WTC11 (cell line): ENCODE measurements around the gene BOD1L1. TPM values are rescaled to one million over a fixed set of nuclear protein-coding genes. Genes with fewer than 3 reads are reported as not detected.

Source experiments
- ATAC-seq: fragments of 200-7000 bp; cut with Tn5 transposase; 2 replicates; pipeline ENCODE4 v1.10.0; 2021; ENCODE audit warnings: mild to moderate bottlenecking, moderate library complexity
- CTCF ChIA-PET: fragments of 300-600 bp; sonication (Branson Sonifier 250); formaldehyde crosslinking; loops from one replicate; lab custom pipeline; 2021; ENCODE audit warnings: antibody characterized with exemption; lab: Charles Lee
- POLR2A ChIA-PET: fragments of 350-600 bp; sonication (Branson Sonifier 250); formaldehyde crosslinking; loops from one replicate; lab custom pipeline; 2021; ENCODE audit warnings: antibody characterized with exemption; lab: Charles Lee
- DNase-seq: peaks from one replicate; pipeline ENCODE4 v3.0.0; 2021; ENCODE audit warnings: low spot score
- H3K27ac Mint-ChIP-seq: 2 replicates; pipeline ENCODE4 v1.8.0; 2021; ENCODE audit warnings: mixed read lengths
- H3K27me3 Mint-ChIP-seq: 2 replicates; pipeline ENCODE4 v1.8.0; 2021; ENCODE audit warnings: low read depth, mild to moderate bottlenecking, moderate library complexity, mixed read lengths
- H3K36me3 Mint-ChIP-seq: 2 replicates; pipeline ENCODE4 v1.8.0; 2021; ENCODE audit warnings: mixed read lengths
- H3K4me1 Mint-ChIP-seq: 2 replicates; pipeline ENCODE4 v1.8.0; 2022; ENCODE audit warnings: mixed read lengths
- H3K4me3 Mint-ChIP-seq: 2 replicates; pipeline ENCODE4 v1.8.0; 2021; ENCODE audit warnings: mild to moderate bottlenecking, moderate library complexity, mixed read lengths
- H3K9me3 Mint-ChIP-seq: 2 replicates; pipeline ENCODE4 v1.8.0; 2021; ENCODE audit warnings: mixed read lengths
- ATF6 ChIP-seq: sonication (generic); formaldehyde crosslinking; IDR thresholded peaks from 2 replicates; pipeline ENCODE4 v1.8.1; 2023; ENCODE audit warnings: mild to moderate bottlenecking, missing genetic modification reagents
- CDX4 ChIP-seq: fragments of 250-450 bp; sonication (Bioruptor Pico); IDR thresholded peaks from 2 replicates; pipeline ENCODE4 v1.9.0; 2021; ENCODE audit warnings: moderate library complexity, mild to moderate bottlenecking, inconsistent platforms, borderline replicate concordance
- ERG ChIP-seq: fragments of 250-450 bp; sonication (Bioruptor Pico); IDR thresholded peaks from 2 replicates; pipeline ENCODE4 v1.8.0; 2021; ENCODE audit warnings: mild to moderate bottlenecking
- ESRRA ChIP-seq: sonication (generic); formaldehyde crosslinking; IDR thresholded peaks from 2 replicates; pipeline ENCODE4 v1.8.1; 2022; ENCODE audit warnings: mild to moderate bottlenecking, missing genetic modification reagents, borderline replicate concordance
- FOXJ3 ChIP-seq: sonication (generic); formaldehyde crosslinking; IDR thresholded peaks from 2 replicates; pipeline ENCODE4 v1.9.0; 2021; ENCODE audit warnings: missing genetic modification reagents, mild to moderate bottlenecking, borderline replicate concordance
- MLX ChIP-seq: sonication (generic); formaldehyde crosslinking; IDR thresholded peaks from 2 replicates; pipeline ENCODE4 v1.8.1; 2023; ENCODE audit warnings: mild to moderate bottlenecking, missing genetic modification reagents, moderate library complexity
- MYBL2 ChIP-seq: sonication (generic); formaldehyde crosslinking; IDR thresholded peaks from 2 replicates; pipeline ENCODE4 v1.8.1; 2023; ENCODE audit warnings: mild to moderate bottlenecking, moderate library complexity, missing genetic modification reagents
- NFATC4 ChIP-seq: fragments of 250-450 bp; sonication (Bioruptor Pico); IDR thresholded peaks from 2 replicates; pipeline ENCODE4 v1.9.0; 2021; ENCODE audit warnings: mild to moderate bottlenecking
- NR1H2 ChIP-seq: sonication (generic); formaldehyde crosslinking; IDR thresholded peaks from 2 replicates; pipeline ENCODE4 v1.9.0; 2021; ENCODE audit warnings: mild to moderate bottlenecking, moderate library complexity, missing genetic modification reagents
- NR2C2 ChIP-seq: sonication (generic); formaldehyde crosslinking; IDR thresholded peaks from 2 replicates; pipeline ENCODE4 v1.8.0; 2022; ENCODE audit warnings: mild to moderate bottlenecking, missing genetic modification reagents
- OVOL2 ChIP-seq: fragments of 250-450 bp; sonication (Bioruptor Pico); IDR thresholded peaks from 2 replicates; pipeline ENCODE4 v1.9.0; 2021; ENCODE audit warnings: mild to moderate bottlenecking, borderline replicate concordance
- PRDM15 ChIP-seq: sonication (generic); formaldehyde crosslinking; IDR thresholded peaks from 2 replicates; pipeline ENCODE4 v1.8.0; 2022; ENCODE audit warnings: missing genetic modification reagents
- SP1 ChIP-seq: sonication (generic); formaldehyde crosslinking; conservative IDR thresholded peaks from 2 replicates; pipeline ENCODE4 v1.8.1; 2022; ENCODE audit warnings: missing genetic modification reagents
- TEAD1 ChIP-seq: sonication (generic); formaldehyde crosslinking; IDR thresholded peaks from 2 replicates; pipeline ENCODE4 v1.8.0; 2022; ENCODE audit warnings: mild to moderate bottlenecking, missing genetic modification reagents
- ZMAT4 ChIP-seq: fragments of 250-450 bp; sonication (Bioruptor Pico); IDR thresholded peaks from 2 replicates; pipeline ENCODE4 v1.9.0; 2021; ENCODE audit warnings: mild to moderate bottlenecking
- ZNF138 ChIP-seq: sonication (generic); formaldehyde crosslinking; conservative IDR thresholded peaks from 2 replicates; pipeline ENCODE4 v1.8.1; 2022; ENCODE audit warnings: mild to moderate bottlenecking, moderate library complexity, missing genetic modification reagents
- ZNF219 ChIP-seq: sonication (generic); formaldehyde crosslinking; IDR thresholded peaks from 2 replicates; pipeline ENCODE4 v1.8.0; 2023; ENCODE audit warnings: missing genetic modification reagents, mild to moderate bottlenecking, borderline replicate concordance
- ZNF232 ChIP-seq: sonication (generic); formaldehyde crosslinking; IDR thresholded peaks from 2 replicates; pipeline ENCODE4 v1.8.0; 2022; ENCODE audit warnings: mild to moderate bottlenecking, missing genetic modification reagents
- ZNF263 ChIP-seq: sonication (generic); formaldehyde crosslinking; IDR thresholded peaks from 2 replicates; pipeline ENCODE4 v1.8.1; 2022; ENCODE audit warnings: low read depth, mild to moderate bottlenecking, moderate library complexity, missing genetic modification reagents
- ZNF317 ChIP-seq: sonication (generic); formaldehyde crosslinking; IDR thresholded peaks from 2 replicates; pipeline ENCODE4 v1.8.1; 2023; ENCODE audit warnings: low read depth, mild to moderate bottlenecking, moderate library complexity, missing genetic modification reagents, borderline replicate concordance
- ZNF396 ChIP-seq: fragments of 250-450 bp; sonication (Bioruptor Pico); IDR thresholded peaks from 2 replicates; pipeline ENCODE4 v1.8.0; 2021; ENCODE audit warnings: mild to moderate bottlenecking, moderate library complexity, borderline replicate concordance
- ZNF671 ChIP-seq: fragments of 250-450 bp; sonication (Bioruptor Pico); IDR thresholded peaks from 2 replicates; pipeline ENCODE4 v1.8.0; 2021; ENCODE audit warnings: mild to moderate bottlenecking
- total RNA-seq: library from RNA; stranded (reverse); gene quantifications from 3 replicates; pipeline ENCODE4 v1.2.3, GENCODE V29; 2021

BOD1L1 gene
- total RNA-seq, 1 experiment from 2014 or later, result 43.5 TPM

GRCh38 chr4:13543032-13543838, 84.3 kb downstream of the BOD1L1 start:
- POLR2A ChIA-PET, result interaction anchor here (0.9 to 1.9 kb wide), 4 partner anchors 13 to 60 kb away, joined by 3 to 6 read pairs (median 4); partner anchors contain the start of gene RAB28
- H3K27me3 Mint-ChIP-seq, result peaks cover 97% of the 10 kb centered on the region
- DNase-seq (no peak), ATAC-seq (no peak)
- H3K9me3 Mint-ChIP-seq, result no peaks in the 10 kb centered on the region
- H3K4me1 Mint-ChIP-seq, result peaks cover 59% of the 10 kb centered on the region
- H3K27ac Mint-ChIP-seq, result no peak overlapping the region
- peak overlapping the region; percentile 53 for H3K4me3 Mint-ChIP-seq
- peak; percentile 12; the same call in 1 of the 2 replicates for TF ChIP-seq PRDM15 (CRISPR knock-in tag)
- no peak for TF ChIP-seq ZNF219
- TF ChIP-seq SP1 (CRISPR knock-in tag), result no peak
- TF ChIP-seq ATF6 (CRISPR knock-in tag), result no peak
- TF ChIP-seq ZNF317, result no peak
- TF ChIP-seq ESRRA (CRISPR knock-in tag), result no peak
- TF ChIP-seq NR2C2 (CRISPR knock-in tag), result no peak
- no peak for TF ChIP-seq ZNF232 (CRISPR knock-in tag)
- CTCF ChIA-PET, result interaction anchor here (1.1 to 5.7 kb wide), 10 partner anchors 9 to 814 kb away, joined by 3 to 69 read pairs (median 6); no protein-coding TSS in a partner anchor
- H3K36me3 Mint-ChIP-seq, result peaks cover 6% of the 10 kb centered on the region; the same call in 1 of the 2 replicates

GRCh38 chr4:13542577-13543031, 84.9 kb downstream of the BOD1L1 start:
- Mint-ChIP-seq H3K4me3 (peak overlapping the region; percentile 24), H3K27me3 (peaks cover 98% of the 10 kb centered on the region), H3K27ac (no peak overlapping the region), H3K4me1 (peaks cover 63% of the 10 kb centered on the region), H3K9me3 (no peaks in the 10 kb centered on the region), H3K36me3 (peaks cover 6% of the 10 kb centered on the region; the same call in 1 of the 2 replicates)
- DNase-seq (no peak), ATAC-seq (no peak)
- ChIA-PET CTCF (interaction anchor here (1.0 to 5.7 kb wide), 14 partner anchors 9 to 697 kb away, joined by 3 to 69 read pairs (median 7); partner anchors contain the start of gene RAB28), POLR2A (interaction anchor here (1.9 kb wide), 1 partner anchor 59 kb away, joined by 6 read pairs; the partner anchor contains the start of gene RAB28)
- TF ChIP-seq NR1H2 (CRISPR knock-in tag) (no peak), MYBL2 (no peak), ZMAT4 (CRISPR knock-in tag) (no peak), ZNF263 (CRISPR knock-in tag) (no peak), TEAD1 (CRISPR knock-in tag) (no peak), NFATC4 (CRISPR knock-in tag) (no peak), ERG (CRISPR knock-in tag) (no peak), OVOL2 (CRISPR knock-in tag) (no peak), ZNF396 (CRISPR knock-in tag) (no peak), MLX (no peak), FOXJ3 (no peak), CDX4 (CRISPR knock-in tag) (no peak), ZNF671 (no peak), ZNF138 (CRISPR knock-in tag) (no peak), ATF6 (CRISPR knock-in tag) (no peak), ZNF317 (no peak)
